Renal cortical epithelial cell (primary cell): ENCODE data around the gene UPP1. TPM values are rescaled to one million over a fixed set of nuclear protein-coding genes. Genes with fewer than 3 reads are reported as not detected.

Experiments used
- DNase-seq: peaks from one replicate; pipeline ENCODE4 v3.0.0-alpha.2; 2011; ENCODE audit warnings: low read depth
- total RNA-seq: library from RNA; depleted of rRNA; stranded (reverse); fragments of >200 nt; gene quantifications from 2 replicates; pipeline ENCODE4 v1.2.3, GENCODE V29; 2014

The UPP1 gene
- total RNA-seq, 1 donor from 2014 or later: 9.3 TPM

DNA sequence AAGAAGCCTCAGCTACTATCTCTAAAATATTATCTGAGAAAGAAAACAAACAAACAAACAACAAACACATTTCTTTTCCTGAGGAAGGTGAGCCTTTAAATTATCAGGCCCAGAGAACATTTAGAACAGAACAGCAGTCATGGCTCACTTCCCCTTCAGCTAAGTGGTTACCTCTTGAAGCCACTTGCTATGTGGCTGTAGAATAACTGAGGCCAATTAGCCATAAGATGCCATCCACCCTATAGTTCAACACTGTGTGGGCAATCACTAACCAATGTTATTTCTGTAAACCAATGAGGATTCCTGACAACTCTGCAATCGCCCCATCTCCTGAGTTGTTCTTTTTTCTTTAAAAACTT lies 3.7 kb upstream of the UPP1 start:
- peak; percentile 36 for DNase-seq

DNA sequence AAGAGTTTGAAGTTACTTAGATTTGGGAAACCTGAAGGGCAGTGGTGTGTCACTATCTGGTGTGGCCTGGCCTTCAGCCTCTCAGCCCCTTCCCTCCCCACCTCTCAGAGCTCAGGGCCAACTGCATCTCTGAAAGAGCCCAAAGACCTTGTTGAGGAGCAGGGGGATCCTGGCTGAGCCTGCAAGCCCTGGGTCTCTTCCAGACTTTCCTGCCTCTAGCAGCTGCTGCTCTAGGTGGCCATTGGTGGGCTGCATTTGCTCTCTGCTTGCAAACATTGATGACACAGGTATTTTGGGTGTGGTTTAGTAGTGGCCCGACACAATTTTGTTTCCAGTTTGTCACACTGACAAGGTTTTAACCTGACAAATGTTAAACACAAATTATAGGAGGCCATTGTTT lies 3.1 kb upstream of the UPP1 start:
- no peak for DNase-seq

DNA sequence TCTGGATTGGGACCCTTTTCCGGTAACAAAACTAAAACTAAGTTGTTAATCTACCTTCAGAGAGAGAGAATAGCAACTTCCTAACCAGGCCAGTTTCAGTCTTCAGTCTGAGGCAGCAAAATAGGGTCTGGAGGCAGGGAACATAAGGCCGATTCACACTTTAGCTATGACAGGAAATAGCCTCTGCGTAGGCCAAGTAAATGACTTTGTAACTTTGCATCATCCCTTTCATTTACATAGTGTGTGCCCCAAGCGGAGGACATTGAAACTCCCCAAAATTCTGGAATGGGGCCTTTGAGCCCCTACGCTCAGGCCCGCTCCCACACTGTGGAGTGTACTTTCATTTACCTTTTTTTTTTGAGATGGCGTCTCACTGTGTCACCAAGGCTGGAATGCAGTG lies 1.7 kb upstream of the UPP1 start:
- DNase-seq: peak; percentile 64

DNA sequence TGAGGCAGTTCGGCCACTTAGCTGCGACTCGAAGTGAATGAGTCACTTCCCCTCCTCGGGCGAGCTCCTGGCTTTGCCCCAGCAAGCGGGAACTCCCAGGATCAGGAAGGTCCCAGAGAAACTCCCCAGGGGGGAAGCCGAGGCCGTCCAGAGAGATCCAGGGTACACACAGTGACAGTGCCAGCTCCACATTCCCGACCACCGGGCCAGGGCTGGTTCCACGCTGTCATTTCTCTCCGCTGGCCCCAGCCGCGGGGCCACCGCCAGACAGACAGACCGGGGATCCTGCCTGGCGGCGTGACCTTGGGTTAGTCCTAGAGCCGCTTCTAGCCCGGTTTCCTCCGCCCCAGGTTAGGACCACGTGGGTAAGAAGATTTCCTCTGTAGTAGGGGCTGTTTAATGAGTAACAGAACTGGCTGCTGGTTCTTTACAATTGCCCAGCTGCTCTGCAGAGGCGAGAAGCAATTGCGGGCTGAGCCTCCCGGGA lies 463 bp upstream of the UPP1 start:
- peak; percentile 99 for DNase-seq

DNA sequence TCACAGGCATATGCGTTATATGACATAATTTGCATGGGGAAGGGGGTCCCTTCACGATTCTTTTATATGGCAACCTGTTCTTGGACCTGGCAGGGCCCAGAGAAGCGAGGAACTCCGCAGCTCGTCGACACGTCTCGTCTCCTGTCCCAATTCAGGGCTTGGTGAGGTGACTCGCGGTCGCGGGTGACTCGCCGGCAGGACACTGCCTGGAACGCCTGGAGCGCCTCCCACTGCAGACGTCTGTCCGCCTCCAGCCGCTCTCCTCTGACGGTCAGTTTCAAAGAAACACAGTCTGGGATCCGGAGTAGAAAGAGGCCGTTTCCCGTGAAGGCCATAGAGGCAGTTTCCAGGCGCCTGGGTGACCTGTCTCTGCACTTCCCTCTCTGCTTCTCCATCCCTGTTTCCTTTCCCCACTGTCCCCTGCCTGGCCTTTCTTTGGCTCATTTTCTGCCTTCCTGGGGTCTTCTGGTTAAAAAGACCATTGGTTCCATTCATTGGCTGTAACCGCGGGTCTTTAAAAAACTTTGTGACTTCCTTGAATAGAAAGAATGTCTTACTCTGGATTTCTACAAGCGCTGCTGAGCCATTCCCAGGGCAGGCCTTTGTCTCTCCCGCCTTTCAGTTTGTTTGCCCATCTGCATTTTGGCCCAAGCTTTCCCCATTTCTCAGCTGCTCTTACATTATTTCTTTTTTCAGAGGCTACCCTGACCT lies 1.2 kb downstream of the UPP1 start:
- DNase-seq: peak; percentile 21

DNA sequence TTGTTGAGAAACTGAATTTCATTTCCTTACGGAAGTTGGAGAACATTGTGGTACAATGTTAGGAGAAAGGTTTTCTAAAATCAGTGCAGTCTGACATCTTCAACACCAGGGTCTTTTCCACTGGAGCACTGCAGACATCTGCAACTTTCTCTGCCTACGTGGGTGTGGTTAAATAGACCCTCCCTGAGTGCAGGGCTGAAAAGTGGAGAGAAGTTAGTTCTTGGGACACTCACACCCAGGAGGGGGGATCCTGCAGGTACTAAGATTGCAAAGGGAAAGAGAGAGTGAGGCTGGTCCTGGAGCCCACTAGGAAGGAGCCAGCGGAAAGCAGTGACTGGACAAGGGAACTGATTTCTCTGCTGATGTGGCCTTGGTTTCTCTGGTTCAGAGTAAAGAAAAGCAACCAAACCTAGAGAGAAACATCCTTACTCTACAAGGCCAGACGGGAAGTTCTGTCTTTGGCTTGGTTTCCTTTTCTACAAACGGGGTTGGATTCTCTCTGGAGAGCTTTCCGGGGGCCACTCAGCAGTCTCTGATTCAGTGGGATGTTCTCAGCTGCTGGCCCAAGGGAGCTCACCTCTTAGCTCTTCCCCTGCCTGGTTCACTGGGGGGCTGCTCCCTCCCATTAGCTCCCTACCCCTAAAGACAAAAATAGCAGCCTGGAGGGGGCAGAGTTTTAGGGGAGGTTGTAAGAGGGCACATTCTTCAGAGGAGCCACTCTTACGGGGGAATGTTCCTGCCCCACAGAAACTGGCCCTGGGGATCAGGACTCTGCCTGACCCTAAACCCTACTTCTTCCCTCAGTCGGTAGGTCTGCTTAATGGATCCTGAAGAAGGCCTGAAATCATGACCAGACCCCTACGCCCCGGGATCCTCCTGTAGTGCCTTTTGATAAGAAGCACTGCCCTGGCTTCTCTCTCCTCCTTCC lies 2.7 kb downstream of the UPP1 start:
- DNase-seq: no peak

DNA sequence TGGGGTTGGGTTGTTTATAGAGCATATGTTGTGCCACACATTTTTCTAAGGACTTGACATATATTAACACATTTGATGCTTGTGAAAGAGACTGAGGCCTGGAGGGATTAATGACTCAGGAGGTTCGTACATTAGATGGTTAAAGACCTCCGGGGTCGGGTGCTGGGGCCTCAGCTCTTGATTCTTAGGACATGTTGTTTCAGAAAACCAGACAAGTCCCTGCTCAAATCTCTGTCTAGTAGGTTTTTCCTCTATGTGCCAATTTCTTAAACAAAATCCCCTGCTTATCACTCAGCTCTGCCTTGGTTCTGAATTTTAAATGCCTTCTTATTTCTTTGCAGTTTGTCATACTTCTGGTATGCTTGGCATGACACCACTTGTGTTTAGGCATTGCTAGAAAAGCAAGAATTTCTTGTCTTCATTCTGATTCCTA lies 5.8 kb downstream of the UPP1 start:
- DNase-seq: peak; percentile 58

DNA sequence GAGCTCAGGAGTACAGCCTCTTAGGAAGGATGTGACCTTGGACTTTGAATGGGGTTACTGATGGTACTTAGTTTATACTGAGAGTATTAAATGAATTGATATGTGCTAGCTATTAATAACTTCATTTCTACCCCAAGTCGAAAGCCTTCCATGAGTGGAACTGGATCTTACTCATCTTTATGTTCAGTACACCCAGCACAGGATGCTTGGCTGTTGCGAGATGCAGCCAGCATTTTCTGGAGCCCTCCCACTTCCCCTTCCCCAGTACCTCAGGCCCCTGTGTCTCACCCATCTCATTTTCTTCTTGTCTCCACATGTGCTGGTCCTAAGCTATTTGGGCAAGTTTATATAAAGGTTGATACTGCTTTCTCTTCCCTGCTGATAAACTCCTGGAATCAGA lies 7.2 kb downstream of the UPP1 start:
- DNase-seq: no peak

DNA sequence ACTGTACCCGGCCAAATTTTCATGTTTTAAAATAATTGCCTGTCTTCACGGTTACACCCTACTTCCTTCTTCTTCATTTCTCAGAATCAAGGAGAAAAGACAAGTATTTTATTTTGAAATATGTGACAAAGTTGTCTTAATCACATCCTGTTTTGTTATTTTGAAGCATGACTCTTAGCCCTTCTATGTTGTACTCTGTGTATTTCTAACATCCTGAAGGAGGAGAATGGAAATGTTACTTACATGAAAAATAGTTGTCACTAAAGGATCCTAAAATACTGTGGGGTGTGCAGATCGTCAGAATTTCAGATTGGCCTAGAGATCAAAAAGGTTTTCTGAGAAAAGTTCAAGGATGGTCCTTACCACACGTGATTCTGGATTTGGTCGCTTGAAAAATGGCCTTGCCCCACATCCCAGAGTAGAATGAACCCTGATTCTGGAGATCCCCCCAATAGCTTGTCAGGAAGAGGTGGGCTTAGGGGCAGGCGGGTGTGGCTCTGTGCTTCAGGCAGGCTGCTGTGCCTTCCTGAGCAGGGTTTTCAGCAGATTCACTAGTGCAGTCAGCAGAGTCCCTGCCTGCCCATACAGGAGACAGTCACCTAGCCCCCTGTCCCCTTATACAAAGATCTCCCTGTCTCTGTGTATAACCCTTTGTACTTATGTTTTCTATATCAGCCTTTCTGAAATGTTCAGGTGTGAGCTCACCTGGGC lies 8.6 kb downstream of the UPP1 start:
- no peak for DNase-seq

DNA sequence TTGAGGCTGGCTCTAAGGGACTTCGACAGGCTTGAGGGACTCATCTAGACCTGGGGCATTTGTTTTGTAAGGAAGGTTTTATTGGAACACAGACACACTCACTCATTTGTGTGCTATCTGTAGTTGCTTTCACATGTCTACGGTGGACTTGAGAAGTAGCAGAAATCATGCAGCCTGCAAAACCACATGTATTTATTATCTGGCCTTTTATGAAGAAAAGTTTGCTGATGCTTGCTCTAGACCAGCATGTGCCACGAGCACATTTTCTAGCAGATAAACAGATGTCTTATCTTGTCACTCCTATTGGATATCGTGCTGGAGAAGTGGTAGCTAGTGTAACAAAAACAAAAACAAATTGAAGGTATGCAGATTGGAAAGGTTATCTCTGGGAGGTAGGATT lies 9.8 kb downstream of the UPP1 start:
- no peak for DNase-seq

DNA sequence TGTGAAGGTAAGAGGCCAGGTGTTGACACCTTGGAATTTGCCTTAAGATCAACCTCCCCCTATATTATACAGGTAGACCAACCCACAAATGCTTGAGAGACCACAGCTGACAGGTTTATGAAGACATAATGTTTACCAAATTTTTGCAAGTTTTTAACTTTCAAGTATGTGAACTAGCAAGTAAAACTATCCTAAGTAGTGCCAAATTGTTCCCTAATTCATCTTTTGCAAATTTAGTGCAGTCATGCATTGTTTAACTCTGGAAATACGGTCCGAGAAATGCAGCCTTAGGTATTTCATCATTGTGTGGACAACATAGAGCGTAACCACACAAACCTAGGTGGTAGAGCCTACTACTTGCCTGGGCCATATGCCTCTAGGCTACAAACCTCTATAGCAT lies 10.7 kb downstream of the UPP1 start:
- DNase-seq: no peak

DNA sequence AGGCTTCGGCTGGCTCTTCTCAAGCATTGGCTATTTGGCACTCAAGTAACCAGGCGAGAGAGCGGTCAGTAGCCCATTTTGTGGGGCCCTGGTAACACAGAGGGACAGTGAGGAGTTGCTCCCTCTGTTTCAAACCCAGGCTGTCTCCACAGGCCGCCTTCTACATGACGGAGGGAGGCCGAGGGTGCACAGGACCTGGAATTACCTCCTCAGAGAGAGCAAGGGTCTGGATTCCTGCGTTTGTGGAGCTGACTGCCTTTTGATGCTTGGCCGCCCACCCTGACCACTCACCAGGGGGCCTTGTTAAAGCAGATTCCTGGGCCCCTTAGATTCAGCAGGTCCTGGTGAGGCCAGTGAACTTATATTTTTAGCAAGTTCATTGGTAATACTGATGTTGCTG lies 12.3 kb downstream of the UPP1 start:
- no peak for DNase-seq

DNA sequence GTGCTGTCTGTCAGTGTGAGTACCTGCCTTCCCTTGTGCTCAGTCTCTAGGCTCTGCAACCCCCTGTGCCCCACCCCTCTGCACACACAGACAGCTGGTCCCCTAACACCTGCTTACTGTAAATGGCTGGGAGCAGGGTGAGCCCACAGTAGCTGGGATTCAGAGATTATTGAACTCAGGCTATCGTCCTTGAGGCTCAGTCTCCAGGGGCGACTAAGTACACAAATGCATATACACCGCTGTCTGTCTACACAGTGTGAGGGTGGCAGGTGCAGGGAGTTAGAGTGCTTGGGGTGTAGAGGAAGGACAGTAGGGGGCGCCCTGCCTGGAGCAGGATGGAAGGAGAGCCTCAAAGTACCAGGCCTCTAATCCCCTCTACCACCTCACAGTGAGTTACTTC lies 12.9 kb downstream of the UPP1 start:
- no peak for DNase-seq

DNA sequence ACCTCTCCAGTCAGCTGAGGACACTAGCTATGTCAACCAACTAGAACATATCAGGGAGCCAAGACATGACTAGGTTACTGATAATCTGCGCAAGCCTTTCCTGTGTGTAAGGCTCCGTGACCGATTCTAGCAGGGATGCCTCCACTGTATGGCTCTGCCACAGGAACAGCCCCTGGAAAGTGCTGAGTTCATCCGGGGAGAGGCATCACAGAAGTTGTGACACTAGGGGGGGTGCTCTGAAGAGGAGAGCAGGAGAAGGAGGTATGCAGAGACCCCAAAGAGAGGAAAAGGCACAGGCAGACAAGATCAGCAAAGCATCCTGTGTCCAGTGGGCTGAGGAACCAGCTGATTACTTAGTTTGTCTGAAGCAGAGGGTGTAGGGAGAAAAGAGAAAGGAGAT lies 13.5 kb downstream of the UPP1 start:
- no peak for DNase-seq

DNA sequence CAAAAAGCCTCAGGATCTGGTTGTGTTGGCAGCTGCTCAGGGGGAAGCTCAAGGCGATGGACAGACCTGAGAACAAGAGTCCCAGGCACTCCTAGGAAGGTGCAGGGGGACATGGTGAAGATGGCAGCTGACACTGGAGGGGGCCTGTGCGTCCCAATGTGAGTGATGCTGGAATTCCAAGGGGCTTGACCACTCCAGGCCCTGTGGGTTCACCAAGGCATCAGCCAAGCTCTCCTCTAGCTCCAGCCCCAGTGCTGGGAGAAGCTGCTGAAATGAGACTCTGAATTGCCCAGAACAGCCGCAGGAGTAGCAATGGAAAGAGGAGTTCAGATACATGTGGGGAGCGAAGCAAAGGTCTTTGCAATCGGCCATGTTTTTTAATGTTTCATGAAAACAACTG lies 16.0 kb downstream of the UPP1 start:
- no peak for DNase-seq

DNA sequence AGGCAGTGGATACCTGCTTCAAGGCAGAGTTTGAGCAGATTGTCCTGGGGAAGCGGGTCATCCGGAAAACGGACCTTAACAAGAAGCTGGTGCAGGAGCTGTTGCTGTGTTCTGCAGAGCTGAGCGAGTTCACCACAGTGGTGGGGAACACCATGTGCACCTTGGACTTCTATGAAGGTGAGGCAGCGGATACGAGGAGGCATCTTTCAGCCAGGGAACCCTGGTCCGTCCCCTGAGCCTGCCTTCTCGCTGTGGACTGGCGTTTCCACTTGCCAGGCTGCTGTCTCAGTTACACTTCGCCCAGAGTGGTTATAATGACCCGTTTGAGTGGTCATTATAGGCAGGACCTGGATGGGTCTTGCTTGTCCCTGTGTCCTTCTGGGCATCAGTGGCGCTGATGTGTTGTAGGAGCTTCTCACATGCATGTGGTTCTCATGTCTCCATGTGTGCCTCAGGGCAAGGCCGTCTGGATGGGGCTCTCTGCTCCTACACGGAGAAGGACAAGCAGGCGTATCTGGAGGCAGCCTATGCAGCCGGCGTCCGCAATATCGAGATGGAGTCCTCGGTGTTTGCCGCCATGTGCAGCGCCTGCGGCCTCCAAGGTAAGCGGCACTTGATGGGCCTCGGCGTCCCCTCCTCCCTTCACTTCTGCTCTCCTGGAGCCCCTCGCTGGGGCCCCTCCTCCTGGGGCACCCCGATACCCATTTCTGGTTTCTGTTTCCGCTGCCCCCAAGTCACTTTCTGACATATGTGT lies 18.0 kb downstream of the UPP1 start:
- DNase-seq: no peak

DNA sequence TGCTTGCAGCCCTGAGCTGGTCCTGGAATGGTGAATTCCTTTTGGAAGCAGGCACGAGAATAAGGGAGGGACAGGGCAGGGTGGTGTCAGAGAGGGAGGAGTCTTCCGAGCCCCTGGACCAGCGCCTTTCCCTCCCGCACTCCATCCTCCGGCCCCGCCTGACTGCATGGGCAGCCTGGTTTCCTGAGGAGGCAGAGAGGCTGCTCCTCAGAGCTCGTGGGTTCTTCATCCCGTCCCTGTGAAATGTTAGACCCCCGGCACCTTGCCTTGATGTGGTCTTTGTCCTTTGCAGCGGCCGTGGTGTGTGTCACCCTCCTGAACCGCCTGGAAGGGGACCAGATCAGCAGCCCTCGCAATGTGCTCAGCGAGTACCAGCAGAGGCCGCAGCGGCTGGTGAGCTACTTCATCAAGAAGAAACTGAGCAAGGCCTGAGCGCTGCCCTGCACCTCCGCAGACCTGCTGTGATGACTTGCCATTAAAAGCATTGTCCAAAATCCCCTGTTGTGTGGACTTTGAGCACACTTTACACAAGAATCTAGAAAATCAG lies 18.9 kb downstream of the UPP1 start:
- no peak for DNase-seq

DNA sequence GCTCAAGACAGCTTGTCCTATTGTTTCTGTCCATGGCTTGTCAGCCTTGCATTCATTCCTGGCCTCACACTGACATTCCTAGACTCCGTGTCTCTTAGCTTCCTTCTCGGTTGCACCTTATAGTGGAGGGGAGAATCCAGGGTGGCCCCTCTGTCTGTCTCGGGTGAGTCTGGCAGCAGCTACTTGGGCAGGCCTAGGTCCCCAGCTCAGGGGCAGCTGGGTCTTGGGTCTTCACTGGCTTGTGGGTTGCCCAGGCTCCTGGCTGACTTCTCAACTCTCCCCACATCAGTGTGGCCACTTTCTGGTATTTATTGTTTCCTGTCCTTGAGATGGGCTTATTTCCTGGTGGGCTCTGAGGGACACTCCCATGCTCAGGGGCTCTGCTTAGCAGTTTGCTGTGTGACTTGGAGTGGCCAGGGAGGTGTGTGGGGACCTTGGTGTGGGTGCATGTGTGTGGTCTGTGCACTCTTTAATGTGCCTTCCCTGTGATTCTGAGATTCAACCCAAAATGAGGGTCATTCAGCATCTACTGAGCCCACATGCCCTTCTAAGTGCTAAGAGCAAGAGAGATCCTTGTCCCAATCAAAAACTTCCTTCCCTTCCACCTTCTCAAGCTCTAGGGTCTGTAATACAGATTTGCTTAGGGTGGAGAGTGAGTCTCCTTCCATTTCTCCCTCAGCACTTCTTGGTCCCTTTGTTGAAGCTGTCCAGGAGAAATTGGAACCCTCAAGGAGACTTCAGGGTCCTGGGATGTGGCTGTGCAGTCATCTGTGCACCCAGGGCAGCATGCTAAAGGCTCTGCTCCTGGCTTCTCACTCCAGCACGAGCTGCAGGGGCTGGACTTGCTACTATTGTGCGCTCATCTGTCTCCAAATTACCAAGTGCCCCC lies 20.1 kb downstream of the UPP1 start:
- DNase-seq: no peak

DNA sequence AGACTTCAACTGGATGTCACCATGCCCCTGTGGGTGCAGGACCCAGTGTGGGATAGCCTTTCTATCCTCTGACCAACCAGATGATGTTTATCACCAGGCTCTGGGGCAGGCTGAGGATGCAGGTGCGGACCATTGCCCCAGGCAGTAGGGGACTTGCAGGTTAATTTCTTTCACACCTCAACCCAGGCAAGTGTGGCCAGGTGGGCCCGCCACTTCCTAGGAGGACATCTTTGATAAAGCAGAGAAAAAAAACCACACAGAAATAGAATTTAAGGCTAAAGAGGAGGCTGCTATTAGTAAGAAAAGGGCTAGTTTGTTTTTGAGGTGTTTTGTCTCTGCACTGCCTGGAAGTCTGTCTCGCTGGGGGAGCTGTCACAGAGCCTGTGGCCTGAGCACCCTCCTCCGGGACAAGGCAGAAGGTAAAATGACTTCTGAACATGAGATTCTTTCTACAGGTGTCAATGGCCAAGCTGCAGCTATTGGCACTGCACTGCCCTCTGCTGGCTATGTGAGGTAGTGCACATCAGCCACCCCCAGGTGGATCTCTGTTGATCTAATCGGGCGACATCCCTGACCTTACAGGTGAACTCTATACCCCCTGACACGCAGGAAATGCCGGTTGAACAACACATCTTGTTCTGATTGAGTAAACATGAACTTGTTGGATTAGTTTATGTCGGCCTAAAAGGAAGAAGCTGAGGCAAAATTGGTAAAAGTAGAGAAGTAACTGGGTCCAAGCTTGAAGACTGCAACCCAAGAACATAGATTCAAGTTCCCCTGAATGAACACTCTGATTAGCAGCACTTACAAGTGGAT lies 21.0 kb downstream of the UPP1 start:
- peak; percentile 57 for DNase-seq

DNA sequence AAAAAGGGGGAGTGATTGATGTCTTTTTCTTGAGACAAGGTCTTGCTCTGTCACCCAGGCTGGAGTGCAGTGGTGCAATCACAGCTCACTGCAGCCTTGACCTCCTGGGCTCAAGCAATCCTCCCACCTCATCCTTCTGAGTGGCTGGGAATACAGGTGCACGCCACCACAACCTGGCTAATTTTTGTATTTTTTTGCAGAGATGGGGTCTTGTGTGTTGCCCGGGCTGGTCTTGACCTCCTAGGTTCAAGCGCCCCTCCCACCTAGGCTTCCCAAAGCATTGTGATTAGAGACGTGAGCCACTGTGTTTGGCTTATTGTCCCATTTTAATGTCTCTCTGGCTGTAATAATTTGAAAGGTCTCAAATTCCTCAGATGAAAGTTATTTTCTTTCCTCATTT lies 21.8 kb downstream of the UPP1 start:
- DNase-seq: no peak
